GM18873 (cell line): ENCODE measurements around the gene TMX3.

Experiments used
- ATAC-seq: cut with Tn5 transposase; IDR thresholded peaks from one replicate; pipeline ENCODE4 v1.9.1; 2021; ENCODE audit warnings: mild to moderate bottlenecking, moderate library complexity, moderate number of reproducible peaks; ENCODE audit not compliant: unreplicated experiment, low FRiP score

TMX3 gene

DNA sequence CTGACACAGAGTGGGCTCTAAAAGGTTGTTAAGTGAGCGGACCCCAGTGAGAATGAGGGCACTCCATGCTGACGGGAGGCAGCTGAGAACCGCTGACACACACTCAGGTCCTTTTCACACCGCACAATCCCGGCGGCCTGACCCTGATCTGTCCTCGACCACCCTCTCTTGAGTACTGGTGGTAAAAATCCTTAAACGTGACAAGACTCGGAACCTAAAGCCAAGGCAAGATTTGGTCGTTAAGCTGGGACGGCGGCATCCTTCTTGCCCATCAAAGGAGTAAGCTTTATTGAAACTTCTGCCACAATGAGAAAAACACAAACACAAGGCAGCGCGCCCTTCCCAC, 569 bp downstream of the TMX3 start:
- peak; percentile 10 for ATAC-seq

- no peak for ATAC-seq
Measured at GRCh38 chr18:68713796-68714195, 1.1 kb downstream of the TMX3 start.

- ATAC-seq = no peak
Measured at GRCh38 chr18:68713131-68713530, 1.8 kb downstream of the TMX3 start.

- no peak for ATAC-seq
Measured at GRCh38 chr18:68707646-68708045, 7.3 kb downstream of the TMX3 start.

GRCh38 chr18:68705119-68705518, 9.8 kb downstream of the TMX3 start:
- ATAC-seq = no peak

DNA sequence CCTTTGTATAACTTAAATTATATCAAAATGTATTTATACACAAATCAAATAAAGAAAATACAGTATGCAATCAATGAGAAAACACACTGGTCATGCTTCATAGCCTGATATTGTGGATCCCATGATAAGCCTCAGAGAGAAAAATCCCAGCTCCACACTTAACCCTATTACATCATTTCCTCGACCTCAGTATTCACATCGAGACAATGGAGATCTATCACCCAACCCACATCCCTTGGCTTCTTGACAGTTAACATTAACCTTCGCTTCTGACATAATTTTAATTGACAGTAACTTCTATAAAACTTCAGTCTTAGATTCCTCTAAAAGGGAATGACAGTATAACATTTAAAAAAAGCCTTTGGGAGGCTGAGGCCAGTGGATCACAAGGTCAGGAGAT, 11.6 kb downstream of the TMX3 start:
- ATAC-seq = no peak

DNA sequence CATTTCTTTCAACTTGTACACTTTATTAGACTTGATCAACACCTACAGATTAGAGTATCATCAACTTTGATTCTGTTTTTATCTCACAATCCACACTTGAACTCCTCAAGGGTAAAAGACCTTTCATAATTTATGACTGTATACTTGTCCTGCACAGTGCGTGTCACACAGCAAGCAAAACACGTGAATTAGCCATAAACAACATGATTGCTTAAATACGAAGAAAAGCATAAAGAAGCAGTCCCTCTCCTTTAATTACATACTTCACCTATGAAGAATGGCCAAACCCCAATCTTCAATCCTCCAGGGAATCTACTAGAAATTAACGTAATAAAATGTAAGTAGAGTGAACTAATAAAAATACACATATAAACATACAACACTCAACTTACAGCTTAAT, 13.6 kb downstream of the TMX3 start:
- no peak for ATAC-seq

- ATAC-seq = no peak
Measured at GRCh38 chr18:68699043-68699442, 15.9 kb downstream of the TMX3 start.

DNA sequence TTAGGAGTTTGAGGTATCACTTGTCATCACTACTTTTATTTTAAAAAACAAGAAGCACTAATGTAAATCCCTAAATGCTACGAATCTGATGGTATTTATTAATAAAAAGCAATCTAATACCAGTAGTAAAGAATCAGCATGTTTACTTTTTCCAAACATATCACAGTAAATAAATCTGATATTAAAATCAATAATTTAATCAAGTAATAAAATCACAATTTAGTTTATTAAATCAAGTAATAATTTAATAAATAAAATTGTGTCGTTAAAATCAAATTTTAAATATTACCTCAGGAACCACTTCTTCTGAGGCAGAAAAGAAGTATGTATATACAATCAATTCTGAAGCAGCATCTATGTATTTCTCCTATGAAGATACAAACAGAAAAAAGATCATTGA, 18.0 kb downstream of the TMX3 start:
- no peak for ATAC-seq

DNA sequence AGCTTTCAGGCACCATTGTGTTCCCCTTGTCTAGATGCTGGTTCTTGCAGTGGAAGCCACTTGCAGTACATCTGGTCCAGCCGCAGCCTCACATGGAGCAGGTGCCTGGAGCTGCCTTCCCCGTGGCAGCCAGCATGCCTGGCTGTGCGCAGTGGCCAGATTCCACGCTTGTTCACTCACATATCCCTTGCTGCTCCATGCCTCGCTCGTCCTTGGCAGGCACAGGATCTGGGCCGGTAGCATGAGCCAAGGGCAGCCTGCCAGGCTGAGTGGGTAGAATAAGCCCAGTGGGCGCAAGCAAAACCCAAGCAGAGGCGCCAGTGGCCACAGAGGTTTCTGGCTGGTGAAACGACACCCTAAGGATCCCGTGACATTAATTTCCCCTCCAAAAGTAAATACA, 20.6 kb downstream of the TMX3 start:
- no peak for ATAC-seq

DNA sequence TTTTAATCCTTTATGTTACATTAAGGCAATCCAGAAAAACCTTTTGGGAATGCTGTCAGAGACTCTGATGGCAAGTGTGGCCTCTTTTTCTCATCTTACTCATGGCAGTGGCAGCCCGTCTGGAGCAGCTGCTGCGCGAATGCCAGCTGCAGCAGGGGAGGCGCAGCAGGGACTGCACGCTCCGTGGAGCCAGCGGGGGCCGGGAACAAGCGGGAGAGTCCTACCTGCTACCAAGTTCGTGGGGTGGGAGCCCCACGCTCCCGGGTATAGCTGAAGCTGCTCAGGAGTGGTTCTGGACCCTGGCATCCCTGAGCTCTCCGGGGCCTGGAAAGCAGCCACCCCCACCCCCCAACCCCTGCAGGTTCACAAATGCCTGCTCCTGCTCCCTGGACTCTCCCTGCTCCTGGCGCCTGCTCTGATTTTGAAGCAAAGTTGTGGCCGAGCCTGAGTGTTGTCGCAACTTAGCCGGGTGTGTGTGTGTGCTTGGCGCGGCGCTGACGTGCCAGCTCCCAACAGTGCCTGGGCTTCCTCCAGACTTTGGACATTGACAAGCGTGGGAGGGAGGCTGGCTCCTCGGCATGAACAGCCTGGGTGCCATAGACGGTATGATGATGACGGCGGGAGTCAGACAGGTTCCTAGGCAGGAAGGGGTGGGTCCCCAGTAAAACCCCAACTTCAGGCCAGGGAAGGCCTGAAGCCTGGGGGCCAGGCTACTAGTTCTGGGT, 21.7 kb downstream of the TMX3 start:
- ATAC-seq = no peak

DNA sequence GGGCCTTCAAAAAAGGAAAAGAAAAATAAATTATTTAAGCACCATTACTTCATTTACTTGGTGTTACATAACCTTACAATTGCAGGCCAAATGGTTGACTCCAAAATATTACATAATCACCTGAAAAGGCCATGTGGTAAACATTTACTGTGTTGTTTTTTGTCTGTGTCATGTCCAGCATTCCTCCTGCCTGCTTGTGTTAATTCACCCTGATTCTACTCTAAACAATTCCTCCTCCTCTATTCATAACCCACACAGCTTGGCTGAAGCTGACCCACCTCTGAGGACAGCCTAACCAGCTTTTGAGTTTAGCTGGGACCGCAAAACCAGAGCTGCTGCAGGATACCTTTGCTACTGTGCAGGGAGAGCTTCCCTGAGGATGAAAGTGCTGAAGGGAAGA, 35.4 kb downstream of the TMX3 start:
- ATAC-seq = no peak

- ATAC-seq = peak; percentile 87
Measured at GRCh38 chr18:68676913-68677312, 38.0 kb downstream of the TMX3 start.

DNA sequence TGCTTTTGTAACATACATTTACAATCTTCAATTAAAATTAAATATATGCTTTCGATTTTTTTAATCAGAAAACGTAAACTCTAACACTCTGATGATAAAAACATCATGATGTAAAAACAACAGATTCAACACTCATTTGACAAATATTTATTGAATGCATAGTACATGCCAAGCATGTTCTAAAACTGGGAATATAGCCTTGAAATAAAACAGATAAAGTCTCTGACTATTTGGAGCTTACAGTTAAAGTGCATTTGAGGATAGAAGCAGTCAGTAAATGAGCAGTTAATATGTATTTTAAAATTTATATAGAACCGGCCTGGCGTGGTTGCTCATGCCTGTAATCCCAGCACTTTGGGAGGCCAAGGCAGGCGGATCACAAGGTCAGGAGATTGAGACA, 47.8 kb downstream of the TMX3 start:
- ATAC-seq = no peak

DNA sequence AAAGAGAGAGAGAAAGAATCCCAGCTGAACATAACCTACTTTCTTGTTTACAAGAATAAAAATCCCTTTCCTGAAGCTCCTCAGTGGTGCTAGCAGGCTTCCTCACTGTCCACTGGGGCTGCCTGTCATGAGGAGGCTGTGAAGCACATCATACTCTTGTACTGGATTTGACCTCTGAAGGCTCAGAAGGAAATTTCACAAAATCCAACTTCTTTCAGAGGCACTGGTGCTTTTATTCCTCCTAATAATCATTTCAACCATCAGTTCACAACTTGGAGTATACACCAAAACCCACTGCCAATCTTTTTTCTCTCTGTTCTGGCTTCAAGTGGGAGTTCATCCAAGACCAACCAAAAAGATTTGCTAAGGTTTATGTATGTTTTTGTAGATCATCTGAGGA, 48.5 kb downstream of the TMX3 start:
- no peak for ATAC-seq

GRCh38 chr18:68665628-68666027, 49.3 kb downstream of the TMX3 start:
- no peak for ATAC-seq

DNA sequence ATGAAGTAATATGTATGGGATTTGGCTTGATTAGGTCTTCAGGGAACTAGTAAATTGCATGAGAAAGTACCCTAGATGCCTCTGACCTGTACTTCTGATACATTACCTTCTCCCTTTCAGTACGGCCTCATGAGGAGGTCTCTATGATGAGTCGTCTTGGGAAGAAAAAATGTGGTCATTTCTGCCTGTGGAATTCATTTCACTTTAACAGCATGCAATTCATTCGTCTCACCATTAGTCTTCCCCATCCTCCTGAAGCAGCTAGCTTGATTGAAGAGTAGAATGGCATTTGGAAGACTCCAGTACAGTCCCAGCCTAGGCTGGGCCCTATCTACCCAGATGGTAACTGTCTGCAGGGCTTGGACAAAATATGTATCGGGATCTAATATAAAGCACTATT, 52.2 kb downstream of the TMX3 start:
- ATAC-seq = no peak

DNA sequence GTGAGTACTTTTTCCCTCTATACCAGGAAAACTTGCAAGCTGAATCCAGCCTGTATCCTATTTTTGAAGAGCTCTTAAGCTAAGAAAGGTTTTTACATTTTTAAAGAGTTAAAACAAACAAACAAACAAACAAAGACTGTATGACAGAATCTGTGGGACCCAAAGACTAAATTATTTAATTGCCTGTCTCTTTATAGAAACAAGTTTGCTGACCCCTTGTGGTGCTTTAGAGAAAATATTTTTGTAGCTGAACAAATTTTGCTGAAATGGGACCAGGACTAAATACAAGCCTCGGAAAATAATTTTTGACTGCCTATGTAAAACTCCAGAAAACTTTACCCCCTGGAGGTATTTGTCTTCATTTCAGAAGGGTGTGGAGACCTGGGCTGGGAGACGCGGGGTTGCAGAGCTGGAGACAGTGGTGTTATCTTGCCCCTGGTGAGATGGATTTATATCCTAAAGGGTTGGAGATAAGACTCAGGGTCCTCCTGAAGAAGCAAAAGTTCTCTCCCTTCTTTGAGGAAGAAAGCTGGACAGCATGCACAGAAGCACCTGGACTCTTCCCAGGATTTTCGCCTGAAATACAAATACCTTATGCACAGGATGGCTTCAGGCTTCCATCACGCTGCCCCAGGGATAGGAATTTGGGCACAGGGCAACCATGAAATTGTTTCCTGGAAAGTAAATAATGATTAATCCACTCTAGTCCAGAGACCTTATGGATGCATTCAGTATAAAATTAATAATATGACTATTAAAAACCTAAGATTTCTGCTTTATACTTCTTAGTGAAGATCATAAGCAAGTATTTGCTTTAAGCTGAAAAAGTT, 54.3 kb downstream of the TMX3 start:
- ATAC-seq = no peak

GRCh38 chr18:68648191-68648590, 66.7 kb downstream of the TMX3 start:
- no peak for ATAC-seq

DNA sequence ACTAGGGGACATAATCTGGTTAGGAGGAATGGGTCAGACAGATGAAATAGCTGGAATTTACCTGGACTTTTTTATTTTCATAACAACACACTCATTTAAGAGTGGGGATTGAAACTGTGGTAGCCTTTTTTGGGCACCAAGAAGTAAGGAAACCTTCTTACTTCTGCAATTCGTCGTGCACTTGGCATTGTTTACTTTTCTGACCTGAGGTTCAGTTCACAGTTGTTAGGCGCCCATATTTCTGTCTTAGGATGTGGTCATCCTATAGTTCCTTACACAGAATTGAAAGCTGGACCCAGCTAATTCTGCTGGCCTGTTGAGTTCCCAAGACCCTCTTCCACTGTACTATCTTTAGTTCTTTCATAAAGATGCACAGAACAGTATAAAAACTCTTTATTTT, 72.9 kb downstream of the TMX3 start:
- no peak for ATAC-seq

- no peak for ATAC-seq
Measured at GRCh38 chr18:68640861-68641260, 74.0 kb downstream of the TMX3 start.

GRCh38 chr18:68638613-68639012, 76.3 kb downstream of the TMX3 start:
- ATAC-seq = no peak
